Suprapubic skin (tissue), 4 donors: Measurements from ENCODE around the gene CUEDC2.

Experiments
- CTCF ChIP-seq, 2 donors: fragments of 200-600 bp in 1 of 2; fragments of 450-650 bp in 1 of 2; sonication (generic) in 1 of 2; IDR thresholded peaks; one replicate each; pipeline ENCODE4 v1.5.1; 2016 to 2019; ENCODE audit warnings: antibody characterized with exemption in 2 of 2, mild to moderate bottlenecking in 1 of 2, moderate library complexity in 1 of 2
- POLR2A ChIP-seq, 2 donors: fragments of 450-650 bp; IDR thresholded peaks; one replicate each; pipeline ENCODE4 v1.6.1; 2017; ENCODE audit warnings: antibody characterized with exemption in 2 of 2, mild to moderate bottlenecking in 2 of 2, moderate library complexity in 2 of 2
- POLR2AphosphoS5 ChIP-seq, 3 donors: sonication (generic); formaldehyde crosslinking; IDR thresholded peaks; one replicate each; pipeline ENCODE4 v1.6.1; 2017; ENCODE audit warnings: antibody characterized with exemption in 3 of 3

GRCh38 chr10:102480396-102480795 is 48.0 kb upstream of the CUEDC2 start:
- TF ChIP-seq CTCF (IDR thresholded peaks at IDR 0.05), result no peak
- TF ChIP-seq POLR2A (IDR thresholded peaks at IDR 0.05), result no peak
- TF ChIP-seq POLR2AphosphoS5 (IDR thresholded peaks at IDR 0.05), result no peak
